NB4 (cell line): ENCODE measurements around the gene SLC25A1.

Source experiments
- CTCF ChIP-seq: IDR thresholded peaks from one replicate; pipeline ENCODE4 v1.5.1; 2012; ENCODE audit warnings: low read depth, low read length
- POLR2A ChIP-seq: IDR thresholded peaks from 2 replicates; pipeline ENCODE4 v1.6.1; 2011; ENCODE audit warnings: mild to moderate bottlenecking; ENCODE audit not compliant: insufficient read length; ENCODE audit errors: extremely low read depth
- TF ChIP-seq, protein P1 (sequence below): IDR thresholded peaks from 2 replicates; pipeline ENCODE4 v1.6.1; 2011; ENCODE audit warnings: low read depth, low read length

GRCh38 chr22:19199479-19199878 is 20.9 kb upstream of the SLC25A1 start:
- TF ChIP-seq CTCF = no peak
- no peak for TF ChIP-seq POLR2A
- TF ChIP-seq, protein P1, sequence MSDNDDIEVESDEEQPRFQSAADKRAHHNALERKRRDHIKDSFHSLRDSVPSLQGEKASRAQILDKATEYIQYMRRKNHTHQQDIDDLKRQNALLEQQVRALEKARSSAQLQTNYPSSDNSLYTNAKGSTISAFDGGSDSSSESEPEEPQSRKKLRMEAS = no peak
